Measurements from ENCODE around the gene ALDH1A1. TPM values are rescaled to one million over a fixed set of nuclear protein-coding genes. Genes with fewer than 3 reads are reported as not detected.

ALDH1A1 gene
- total RNA-seq (191 TPM), polyA plus RNA-seq (ENCODE audit: insufficient read depth, low read depth, low replicate concordance) (295 TPM)
- long read RNA-seq, donor 1, transcript ALDH1A1-201 (13 exons, 2,107 nt), result major isoform, 24 of 55 reads
- long read RNA-seq, donor 1, partial matches to known transcripts, result 31 of 55 reads
- long read RNA-seq, donor 1, other reads (novel, unspliced or antisense), result 0 of 55 reads
- long read RNA-seq, donor 2, transcript ALDH1A1-201 (13 exons, 2,107 nt), result major isoform, 74 of 81 reads
- long read RNA-seq, donor 2, partial matches to known transcripts, result 5 of 81 reads
- long read RNA-seq, donor 2, other reads (novel, unspliced or antisense), result 0 of 81 reads
- long read RNA-seq, donor 3, transcript ALDH1A1-201 (13 exons, 2,107 nt), result major isoform, 85 of 99 reads
- long read RNA-seq, donor 3, partial matches to known transcripts, result 13 of 99 reads
- long read RNA-seq, donor 3, other reads (novel, unspliced or antisense), result 0 of 99 reads
- long read RNA-seq, donor 4, transcript ALDH1A1-201 (13 exons, 2,107 nt), result major isoform, 52 of 80 reads
- long read RNA-seq, donor 4, partial matches to known transcripts, result 27 of 80 reads
- long read RNA-seq, donor 4, other reads (novel, unspliced or antisense), result 0 of 80 reads
- long read RNA-seq, donor 5, partial matches to known transcripts, result 0 of 4 reads
- long read RNA-seq, donor 5, other reads (novel, unspliced or antisense), result 0 of 4 reads
- long read RNA-seq, donor 6, transcript ALDH1A1-201 (13 exons, 2,107 nt), result major isoform, 105 of 152 reads
- long read RNA-seq, donor 6, partial matches to known transcripts, result 43 of 152 reads
- long read RNA-seq, donor 6, other reads (novel, unspliced or antisense), result 0 of 152 reads
- long read RNA-seq, donor 7, transcript ALDH1A1-201 (13 exons, 2,107 nt), result major isoform, 105 of 127 reads
- long read RNA-seq, donor 7, partial matches to known transcripts, result 16 of 127 reads
- long read RNA-seq, donor 7, other reads (novel, unspliced or antisense), result 6 of 127 reads
- long read RNA-seq, donor 8, transcript ALDH1A1-201 (13 exons, 2,107 nt), result major isoform, 33 of 39 reads
- long read RNA-seq, donor 8, partial matches to known transcripts, result 6 of 39 reads
- long read RNA-seq, donor 8, other reads (novel, unspliced or antisense), result 0 of 39 reads
- long read RNA-seq, donor 9, transcript ALDH1A1-201 (13 exons, 2,107 nt), result major isoform, 18 of 18 reads
- long read RNA-seq, donor 9, partial matches to known transcripts, result 0 of 18 reads
- long read RNA-seq, donor 9, other reads (novel, unspliced or antisense), result 0 of 18 reads
- long read RNA-seq, donor 10, transcript ALDH1A1-201 (13 exons, 2,107 nt), result major isoform, 50 of 160 reads
- long read RNA-seq, donor 10, partial matches to known transcripts, result 109 of 160 reads
- long read RNA-seq, donor 10, other reads (novel, unspliced or antisense), result 0 of 160 reads

- Histone ChIP-seq H3K9me3 (ENCODE audit: control insufficient read depth in 2 of 3, insufficient read depth in 1 of 3, low read length in 3 of 3) (no peaks in the 10 kb centered on the region), H3K4me3 (ENCODE audit: low read length in 3 of 3) (peak within 1 kb of the TSS; percentile 73 to 78 (median 76)), H3K27me3 (ENCODE audit: control insufficient read depth, insufficient read depth, low read length) (no peaks in the 10 kb centered on the region), H3K27ac (ENCODE audit: low read depth in 2 of 2, low read length in 2 of 2) (peak within 1 kb of the TSS; percentile 64 to 83), H3K9ac (ENCODE audit: low read length in 3 of 3) (peak within 1 kb of the TSS; percentile 45 to 79 (median 59)), H3K4me1 (ENCODE audit: control insufficient read depth in 2 of 3, insufficient read depth in 2 of 3, low read depth in 1 of 3, low read length in 3 of 3) (peaks cover 0 to 26% (median 10%) of the 10 kb centered on the region in 3 donors), H3K36me3 (ENCODE audit: control insufficient read depth in 2 of 3, insufficient read depth in 3 of 3, low read length in 3 of 3) (no peaks in the 10 kb centered on the region)
- TF ChIP-seq, protein P1, sequence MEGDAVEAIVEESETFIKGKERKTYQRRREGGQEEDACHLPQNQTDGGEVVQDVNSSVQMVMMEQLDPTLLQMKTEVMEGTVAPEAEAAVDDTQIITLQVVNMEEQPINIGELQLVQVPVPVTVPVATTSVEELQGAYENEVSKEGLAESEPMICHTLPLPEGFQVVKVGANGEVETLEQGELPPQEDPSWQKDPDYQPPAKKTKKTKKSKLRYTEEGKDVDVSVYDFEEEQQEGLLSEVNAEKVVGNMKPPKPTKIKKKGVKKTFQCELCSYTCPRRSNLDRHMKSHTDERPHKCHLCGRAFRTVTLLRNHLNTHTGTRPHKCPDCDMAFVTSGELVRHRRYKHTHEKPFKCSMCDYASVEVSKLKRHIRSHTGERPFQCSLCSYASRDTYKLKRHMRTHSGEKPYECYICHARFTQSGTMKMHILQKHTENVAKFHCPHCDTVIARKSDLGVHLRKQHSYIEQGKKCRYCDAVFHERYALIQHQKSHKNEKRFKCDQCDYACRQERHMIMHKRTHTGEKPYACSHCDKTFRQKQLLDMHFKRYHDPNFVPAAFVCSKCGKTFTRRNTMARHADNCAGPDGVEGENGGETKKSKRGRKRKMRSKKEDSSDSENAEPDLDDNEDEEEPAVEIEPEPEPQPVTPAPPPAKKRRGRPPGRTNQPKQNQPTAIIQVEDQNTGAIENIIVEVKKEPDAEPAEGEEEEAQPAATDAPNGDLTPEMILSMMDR (IDR thresholded peaks at IDR 0.05; ENCODE audit: borderline replicate concordance, extremely low read depth, insufficient read depth), result no peak
- intact Hi-C loops (cut with DNase I), result no loop called here
- DNase-seq (peak in 2 of 5 donors; percentile 62 to 70), FAIRE-seq (peak; percentile 90)
Observed at GRCh38 chr9:72952914-72953313, at the start of gene ALDH1A1. TSS of gene ALDH1A1 (minus strand) at chr9:72953053. CDS start at chr9:72953000, 53 bp downstream.

DNA sequence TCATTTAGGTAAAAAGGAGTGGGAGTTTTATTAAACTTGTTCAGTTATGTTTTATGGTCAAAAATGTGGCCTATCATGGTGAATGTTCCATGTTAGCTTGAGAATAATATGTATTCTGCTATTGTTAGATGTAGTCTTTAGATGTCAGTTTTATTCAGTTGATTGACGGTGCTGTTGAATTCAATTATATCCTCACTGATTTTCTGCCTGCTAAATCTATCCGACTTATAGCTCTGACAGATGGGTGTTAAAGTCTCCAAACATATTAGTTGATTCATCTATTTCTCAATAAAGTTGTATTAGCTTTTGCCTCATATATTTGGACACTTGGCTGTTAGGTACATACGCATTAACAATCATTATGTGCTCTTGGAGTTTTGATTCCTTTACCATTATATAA, 49.0 kb upstream of the ALDH1A1 start:
- Histone ChIP-seq H3K27me3 (ENCODE audit: control insufficient read depth, insufficient read depth, low read length) (no peaks in the 10 kb centered on the region), H3K27ac (ENCODE audit: low read depth in 2 of 2, low read length in 2 of 2) (no peak overlapping the region), H3K4me1 (ENCODE audit: control insufficient read depth in 2 of 3, insufficient read depth in 2 of 3, low read depth in 1 of 3, low read length in 3 of 3) (no peaks in the 10 kb centered on the region), H3K4me3 (ENCODE audit: low read length in 3 of 3) (no peak overlapping the region), H3K9me3 (ENCODE audit: control insufficient read depth in 2 of 3, insufficient read depth in 1 of 3, low read length in 3 of 3) (no peaks in the 10 kb centered on the region), H3K36me3 (ENCODE audit: control insufficient read depth in 2 of 3, insufficient read depth in 3 of 3, low read length in 3 of 3) (no peaks in the 10 kb centered on the region), H3K9ac (ENCODE audit: low read length in 3 of 3) (no peak overlapping the region)
- FAIRE-seq (no peak), DNase-seq (no peak)
- intact Hi-C loops (cut with DNase I), result no loop called here
- TF ChIP-seq, protein P1 (IDR thresholded peaks at IDR 0.05; ENCODE audit: borderline replicate concordance, extremely low read depth, insufficient read depth), result no peak

DNA sequence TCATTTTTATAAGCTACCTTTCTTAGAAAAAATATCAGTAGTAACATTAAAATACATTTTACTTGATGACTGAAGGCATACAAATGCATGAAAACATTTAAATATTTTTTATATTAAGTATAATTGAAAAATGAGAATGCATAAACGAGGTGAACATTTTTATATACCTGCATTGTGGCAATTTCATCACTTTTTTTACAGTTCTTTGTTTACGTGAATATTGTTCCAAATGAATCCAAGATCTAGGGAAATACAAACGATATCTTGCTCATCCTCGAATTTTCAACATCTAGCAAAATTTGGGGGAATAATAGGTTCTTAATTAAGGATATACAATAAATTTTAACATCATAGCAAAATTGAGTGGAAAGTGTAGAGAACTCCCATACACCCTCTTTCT, 45.5 kb upstream of the ALDH1A1 start:
- no peaks in the 10 kb centered on the region for H3K4me1 ChIP-seq (ENCODE audit: control insufficient read depth in 2 of 3, insufficient read depth in 2 of 3, low read depth in 1 of 3, low read length in 3 of 3)
- no peak overlapping the region for H3K9ac ChIP-seq (ENCODE audit: low read length in 3 of 3)
- no peak overlapping the region for H3K4me3 ChIP-seq (ENCODE audit: low read length in 3 of 3)
- no peaks in the 10 kb centered on the region for H3K9me3 ChIP-seq (ENCODE audit: control insufficient read depth in 2 of 3, insufficient read depth in 1 of 3, low read length in 3 of 3)
- H3K36me3 ChIP-seq (ENCODE audit: control insufficient read depth in 2 of 3, insufficient read depth in 3 of 3, low read length in 3 of 3), result no peaks in the 10 kb centered on the region
- TF ChIP-seq, protein P1 (IDR thresholded peaks at IDR 0.05; ENCODE audit: borderline replicate concordance, extremely low read depth, insufficient read depth), result no peak
- intact Hi-C loops (cut with DNase I), result no loop called here
- DNase-seq (no peak), FAIRE-seq (no peak)
- H3K27ac ChIP-seq (ENCODE audit: low read depth in 2 of 2, low read length in 2 of 2), result no peak overlapping the region
- H3K27me3 ChIP-seq (ENCODE audit: control insufficient read depth, insufficient read depth, low read length), result no peaks in the 10 kb centered on the region
